Activated CD4-positive, alpha-beta T cell treated with anti-CD3 and anti-CD28 coated beads, Interleukin-2, Interleukin-6, amounts not matched to agents 100 ng/mL and 50 ng/mL, durations not matched to agents 16 hours and 8 hours (primary cell): ENCODE data around the gene RNPEPL1.

ENCODE experiments used
- DNase-seq: peaks from one replicate; pipeline ENCODE4 v3.0.0-alpha.2; 2020

Gene RNPEPL1

DNA sequence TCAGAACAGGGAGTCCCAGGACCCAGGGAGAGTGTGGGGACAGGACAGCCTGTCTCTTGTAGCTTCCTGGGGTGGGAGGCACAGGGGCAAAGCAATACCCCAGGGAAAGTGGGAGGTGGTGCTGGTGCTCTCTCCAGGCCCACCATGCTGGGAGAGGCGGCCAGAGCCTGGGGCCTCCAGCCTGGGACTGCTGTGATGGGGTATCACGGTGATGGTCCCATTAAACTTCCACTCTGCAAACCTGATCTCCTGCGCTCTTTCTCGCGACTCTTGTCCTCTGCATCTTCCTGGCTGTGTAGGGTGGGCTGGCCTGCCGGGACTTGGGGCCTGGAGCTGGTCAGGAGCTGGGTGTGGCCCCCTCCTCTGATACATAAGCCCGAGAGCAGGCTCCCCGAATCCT lies 10.2 kb downstream of the RNPEPL1 start:
- DNase-seq: no peak

- no peak for DNase-seq
These were observed 10.9 kb downstream of the RNPEPL1 start for GRCh38 chr2:240579071-240579762.

DNA sequence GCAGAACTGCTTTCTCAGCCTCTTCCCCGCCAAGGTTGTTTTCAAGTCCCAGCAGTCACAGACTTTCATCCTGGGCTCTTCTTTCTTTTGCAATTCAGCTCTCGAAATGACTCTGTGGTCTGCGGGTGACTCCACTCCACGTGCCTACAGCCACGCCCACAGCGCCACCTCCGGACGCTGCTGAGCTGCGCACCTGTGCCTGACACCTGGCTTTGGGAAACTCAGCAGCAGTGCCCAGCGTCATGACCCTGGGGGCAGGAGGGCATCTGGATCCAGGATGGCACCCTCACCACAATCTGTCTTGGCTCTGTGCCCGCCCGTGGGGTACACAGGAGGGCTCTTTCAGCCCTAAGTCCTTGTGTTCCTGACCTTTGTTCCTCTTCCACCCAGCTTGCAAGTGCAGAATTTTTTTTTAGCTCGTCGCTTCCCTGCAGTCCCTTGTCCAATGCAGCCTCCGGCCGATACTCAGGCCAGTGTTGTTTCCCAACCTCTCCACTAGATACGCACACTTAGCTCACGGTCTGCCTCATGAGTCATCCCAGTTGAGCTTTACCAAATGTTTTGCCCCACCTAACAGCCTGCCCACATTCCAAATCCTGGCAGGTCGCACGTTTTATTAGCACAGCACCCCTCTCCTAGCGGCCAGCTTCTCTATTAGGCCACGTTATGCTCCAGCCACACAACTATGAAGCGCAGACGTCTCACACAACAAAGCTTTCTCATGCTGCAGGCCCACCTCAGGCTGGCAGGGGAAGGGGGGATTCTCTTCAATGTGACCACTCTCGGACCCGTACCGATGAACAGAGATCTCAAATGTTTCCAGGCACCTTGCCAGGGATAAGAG lies 11.7 kb downstream of the RNPEPL1 start:
- peak; percentile 90 for DNase-seq

DNA sequence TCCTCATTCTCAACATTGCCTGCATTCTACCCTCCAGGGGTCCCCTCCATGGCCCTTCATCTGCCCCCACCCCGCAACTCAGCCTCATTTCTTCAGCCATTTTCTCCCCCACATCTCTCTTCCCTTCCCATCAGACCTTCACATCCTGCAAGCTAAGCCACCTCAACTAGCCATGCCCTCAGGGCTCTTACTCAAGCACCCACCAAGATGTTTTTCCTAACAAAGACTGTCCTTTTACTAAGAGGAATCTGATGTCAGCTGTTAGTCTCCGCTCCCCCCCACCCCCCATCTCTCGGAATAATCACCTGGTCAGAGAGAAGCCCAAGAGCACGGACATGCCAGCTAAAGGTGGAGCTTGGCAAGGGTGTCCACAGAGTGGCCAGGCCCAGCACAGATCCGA lies 13.5 kb downstream of the RNPEPL1 start:
- DNase-seq: no peak

DNA sequence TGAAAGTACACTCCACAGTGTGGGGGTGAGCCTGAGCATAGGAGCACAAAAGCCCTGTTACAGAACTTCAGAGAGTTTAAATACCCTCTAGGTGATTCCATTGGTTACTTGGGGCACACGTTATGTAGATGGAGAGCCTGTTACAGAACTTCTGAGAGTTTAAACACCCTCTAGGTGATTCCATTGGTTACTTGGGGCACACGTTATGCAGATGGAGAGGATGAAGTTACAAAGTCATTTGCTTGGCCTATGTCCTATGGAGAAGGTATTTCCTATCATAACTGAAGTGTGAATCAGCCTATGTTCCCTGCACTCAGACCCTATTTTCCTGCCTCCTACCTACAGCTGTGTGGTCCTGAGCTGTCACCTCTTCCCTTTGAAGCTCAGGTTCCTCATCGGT lies 14.5 kb downstream of the RNPEPL1 start:
- DNase-seq: no peak

- no peak for DNase-seq
These were observed 15.5 kb downstream of the RNPEPL1 start for GRCh38 chr2:240583774-240584173.

GRCh38 chr2:240584486-240585031 lies 16.3 kb downstream of the RNPEPL1 start:
- DNase-seq: peak; percentile 47

GRCh38 chr2:240585101-240585500 lies 16.8 kb downstream of the RNPEPL1 start:
- DNase-seq: no peak

DNA sequence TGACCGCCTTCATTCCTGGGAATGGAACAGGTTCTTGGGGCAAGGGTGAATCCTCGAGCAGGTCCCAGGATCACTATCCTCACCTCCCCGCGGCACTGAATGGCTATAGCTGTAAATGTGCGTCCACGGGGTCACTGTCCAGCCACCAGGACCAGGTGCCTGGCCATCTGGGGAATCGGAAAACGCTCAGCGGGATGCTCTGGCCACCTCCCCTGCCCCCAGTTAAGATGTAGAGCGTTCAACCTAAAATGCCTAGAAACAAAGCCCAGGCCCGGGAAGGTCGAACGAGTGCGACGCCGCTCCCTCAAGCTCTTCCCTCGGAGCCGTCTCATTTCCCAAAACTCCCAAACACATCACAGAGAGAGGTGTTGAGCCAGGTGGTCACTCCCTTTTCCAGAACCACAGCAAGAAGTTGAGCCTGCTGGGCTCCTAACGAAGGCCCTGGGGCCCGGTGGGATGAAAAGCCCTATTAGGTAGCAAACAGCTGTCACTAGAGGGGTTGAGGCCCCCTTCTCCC lies 17.5 kb downstream of the RNPEPL1 start:
- DNase-seq: no peak

- peak; percentile 98 for DNase-seq
These were observed 18.1 kb downstream of the RNPEPL1 start, which contains the start of gene CAPN10 for GRCh38 chr2:240586198-240586918. Gene CAPN10 (plus strand): TSS chr2:240586734. CDS start chr2:240586912, 178 bp downstream.

DNA sequence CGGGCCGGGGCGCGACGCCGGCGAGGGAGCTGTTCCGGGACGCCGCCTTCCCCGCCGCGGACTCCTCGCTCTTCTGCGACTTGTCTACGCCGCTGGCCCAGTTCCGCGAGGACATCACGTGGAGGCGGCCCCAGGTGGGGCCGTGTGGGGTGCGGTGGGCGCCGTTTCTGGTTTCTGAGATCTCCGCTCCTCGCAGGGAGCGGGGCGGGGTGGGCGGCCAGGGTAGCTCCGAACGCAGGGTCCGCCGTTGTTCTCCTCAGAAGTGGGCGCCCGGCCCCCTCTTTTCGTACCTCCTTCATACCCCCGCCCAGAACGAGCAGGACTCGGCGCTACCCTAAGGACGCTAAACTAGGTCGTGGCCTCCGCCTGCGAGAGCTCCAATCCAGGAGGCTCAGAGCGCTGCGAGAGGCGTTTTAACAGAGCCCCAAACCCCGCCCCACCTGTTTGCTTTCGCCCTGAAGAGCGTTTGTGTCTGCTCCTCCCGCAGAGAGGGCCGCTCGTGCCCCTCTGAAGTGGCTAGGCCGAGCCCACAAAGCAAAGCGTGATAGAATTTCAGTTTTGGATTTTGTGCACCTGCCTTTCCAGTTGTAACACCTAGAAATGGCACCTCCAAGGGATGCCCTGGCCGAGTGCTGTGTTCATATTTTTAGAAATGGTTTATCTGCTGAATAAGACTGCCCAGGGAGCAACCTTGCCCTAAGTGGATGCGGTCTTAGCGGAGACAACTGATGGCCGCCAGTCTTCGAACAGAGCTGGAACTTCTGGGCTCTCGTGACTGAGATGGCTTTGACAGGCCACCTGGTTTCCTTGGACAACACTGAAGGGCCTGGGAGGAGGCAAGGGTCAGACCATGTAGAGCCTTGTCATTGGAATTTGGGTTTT lies 18.9 kb downstream of the RNPEPL1 start:
- DNase-seq: peak; percentile 65

- DNase-seq: no peak
These were observed 19.8 kb downstream of the RNPEPL1 start for GRCh38 chr2:240588006-240588655.

DNA sequence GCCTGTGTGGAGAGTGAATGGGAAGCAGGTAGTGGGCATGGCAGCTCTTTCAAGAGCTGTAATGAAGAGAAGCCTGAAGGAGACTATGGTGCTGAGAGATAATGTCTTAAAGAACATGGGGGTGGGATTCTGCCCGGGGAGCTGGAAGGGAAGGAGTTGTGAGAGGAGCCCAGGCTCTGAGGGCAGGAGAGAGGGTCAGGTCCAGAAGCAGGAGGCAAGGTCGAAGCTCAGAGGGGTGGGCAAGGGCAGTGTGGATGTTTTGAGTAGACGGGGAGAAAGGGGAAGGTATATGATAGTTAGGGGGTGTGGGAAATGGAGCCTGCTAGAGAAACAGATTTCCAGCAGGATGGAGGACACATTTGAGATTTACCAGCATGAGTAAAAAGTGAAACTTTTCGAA lies 20.4 kb downstream of the RNPEPL1 start:
- DNase-seq: no peak

GRCh38 chr2:240589375-240589774 lies 21.1 kb downstream of the RNPEPL1 start:
- no peak for DNase-seq

- DNase-seq: no peak
These were observed 21.7 kb downstream of the RNPEPL1 start for GRCh38 chr2:240589850-240590525.

DNA sequence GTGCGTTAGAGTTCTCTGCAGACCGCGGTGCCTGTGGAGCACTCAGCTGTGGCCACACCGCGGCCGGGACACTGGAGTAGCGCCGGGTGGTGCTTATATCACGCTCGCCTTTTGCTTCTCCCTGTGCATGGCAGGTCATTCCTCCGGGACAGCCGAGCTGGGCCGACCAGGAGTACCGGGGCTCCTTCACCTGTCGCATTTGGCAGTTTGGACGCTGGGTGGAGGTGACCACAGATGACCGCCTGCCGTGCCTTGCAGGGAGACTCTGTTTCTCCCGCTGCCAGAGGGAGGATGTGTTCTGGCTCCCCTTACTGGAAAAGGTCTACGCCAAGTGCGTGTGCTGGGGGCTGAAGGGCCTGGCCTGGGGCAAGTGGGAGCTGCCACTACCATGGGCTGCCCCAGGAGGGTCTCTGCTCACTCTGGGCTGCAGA lies 22.4 kb downstream of the RNPEPL1 start:
- DNase-seq: no peak

- no peak for DNase-seq
These were observed 22.9 kb downstream of the RNPEPL1 start for GRCh38 chr2:240591226-240591625.

DNA sequence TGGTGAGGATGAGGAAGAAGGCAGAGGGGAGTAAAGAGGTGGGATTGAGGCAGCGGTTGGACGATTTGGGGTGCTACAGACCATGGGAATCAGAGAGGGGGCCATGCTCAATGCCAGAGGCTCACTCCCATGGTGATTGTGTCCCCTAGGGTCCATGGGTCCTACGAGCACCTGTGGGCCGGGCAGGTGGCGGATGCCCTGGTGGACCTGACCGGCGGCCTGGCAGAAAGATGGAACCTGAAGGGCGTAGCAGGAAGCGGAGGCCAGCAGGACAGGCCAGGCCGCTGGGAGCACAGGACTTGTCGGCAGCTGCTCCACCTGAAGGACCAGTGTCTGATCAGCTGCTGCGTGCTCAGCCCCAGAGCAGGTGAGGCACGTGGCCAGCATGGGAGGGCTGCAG lies 23.5 kb downstream of the RNPEPL1 start:
- no peak for DNase-seq

- no peak for DNase-seq
These were observed 24.9 kb downstream of the RNPEPL1 start for GRCh38 chr2:240593026-240593702.
